GM12878 (cell line): ENCODE data around the gene CCHCR1. TPM values are rescaled to one million over a fixed set of nuclear protein-coding genes. Genes with fewer than 3 reads are reported as not detected.

Experiments used
- ATAC-seq: fragments of 200-7000 bp; cut with Tn5 transposase; 3 replicates; pipeline ENCODE4 v1.9.1; 2020; ENCODE audit warnings: mild to moderate bottlenecking, moderate library complexity
- BruUV-seq: library from RNA; stranded (reverse); fragments of 400-500 nt; replicated peaks from 2 replicates; lab custom pipeline; 2021; lab: Mats Ljungman, UMichigan
- CTCF ChIA-PET: fragments of 300-600 bp; sonication (Branson Sonifier 250); formaldehyde crosslinking; extraction: SDS; loops from one replicate; lab custom pipeline; 2021; ENCODE audit warnings: inconsistent platforms; lab: Yijun Ruan, JAX
- POLR2A ChIA-PET: fragments of 350-600 bp; formaldehyde crosslinking; extraction: SDS; loops from one replicate; lab custom pipeline; 2021; ENCODE audit warnings: inconsistent platforms; lab: Charles Lee
- RAD21 ChIA-PET: fragments of 300-600 bp; sonication (Branson Sonifier 250); formaldehyde crosslinking; loops from one replicate; lab custom pipeline; 2023; ENCODE audit warnings: antibody characterized with exemption; ENCODE audit not compliant: unreplicated experiment; lab: Charles Lee
- SMC1A ChIA-PET: fragments of 300-600 bp; sonication (Branson Sonifier 250); formaldehyde crosslinking; loops from one replicate; lab custom pipeline; 2023; ENCODE audit not compliant: unreplicated experiment, uncharacterized antibody; lab: Charles Lee
- DNase-seq: peaks from one replicate; pipeline ENCODE4 v3.0.0-alpha.2; 2011; ENCODE audit warnings: low read depth, low spot score
- FAIRE-seq: peaks from 3 replicates; lab custom pipeline; 2011; peaks lifted over from hg19 to GRCh38; lab: Jason Lieb, UNC
- H2AFZ ChIP-seq: 2 replicates; pipeline ENCODE4 v1.6.0; 2011; ENCODE audit warnings: low read depth, low read length, control low read depth; ENCODE audit not compliant: control insufficient read depth
- H3K27ac ChIP-seq: 2 replicates; pipeline ENCODE4 v1.5.1; 2011; ENCODE audit warnings: control low read depth; ENCODE audit not compliant: control insufficient read depth, insufficient read depth
- H3K27me3 ChIP-seq, 2 experiments: replicated peaks in 1 of 2; 2 replicates each; pipeline versions ENCODE4 v1.6.0 to v1.6.1; 2011; ENCODE audit warnings: low read length in 1 of 2; ENCODE audit not compliant: control insufficient read depth in 2 of 2, insufficient read depth in 2 of 2
- H3K36me3 ChIP-seq, 2 experiments: 2 replicates each; pipeline ENCODE4 v1.5.1; 2011; ENCODE audit warnings: low read length in 1 of 2; ENCODE audit not compliant: control insufficient read depth in 2 of 2, insufficient read depth in 2 of 2
- H3K4me1 ChIP-seq: 2 replicates; pipeline ENCODE4 v1.6.1; 2011; ENCODE audit warnings: mild to moderate bottlenecking, low read length, moderate library complexity, mixed read lengths; ENCODE audit not compliant: control insufficient read depth, insufficient read depth
- H3K4me2 ChIP-seq: 2 replicates; pipeline ENCODE4 v1.6.0; 2011; ENCODE audit warnings: control low read depth; ENCODE audit not compliant: control insufficient read depth, insufficient read depth
- H3K4me3 ChIP-seq: fragments of 200-600 bp; sonication (generic); 2 replicates; pipeline ENCODE4 v1.5.1; 2016
- H3K79me2 ChIP-seq: 2 replicates; pipeline ENCODE4 v1.6.0; 2011; ENCODE audit warnings: low read length; ENCODE audit not compliant: control insufficient read depth, insufficient read depth
- H3K9ac ChIP-seq: 2 replicates; pipeline ENCODE4 v1.8.0; 2011; ENCODE audit warnings: low read length, control low read depth, mixed read lengths; ENCODE audit not compliant: control insufficient read depth, insufficient read depth
- H3K9me3 ChIP-seq: replicated peaks from 3 replicates; pipeline ENCODE4 v1.5.1; 2011; ENCODE audit warnings: mild to moderate bottlenecking, low read length; ENCODE audit not compliant: control insufficient read depth, insufficient read depth
- H4K20me1 ChIP-seq: 2 replicates; pipeline ENCODE4 v1.6.0; 2011; ENCODE audit not compliant: control insufficient read depth, insufficient read depth
- ASH2L ChIP-seq: fragments of 300-600, 200-600 bp; sonication (generic); IDR thresholded peaks from 2 replicates; pipeline ENCODE4 v1.6.1; 2017; ENCODE audit warnings: low read depth, mild to moderate bottlenecking, borderline replicate concordance
- BMI1 ChIP-seq: fragments of 450-650 bp; IDR thresholded peaks from 2 replicates; pipeline ENCODE4 v1.6.1; 2016; ENCODE audit warnings: mild to moderate bottlenecking, moderate library complexity, borderline replicate concordance
- CHD1 ChIP-seq: IDR thresholded peaks from 2 replicates; pipeline ENCODE4 v1.6.1; 2012; ENCODE audit warnings: low read depth, low read length, improper control_type of control experiment
- EGR1 ChIP-seq, 2 experiments: IDR thresholded peaks; 1 replicate in 1 of 2; 2 replicates in 1 of 2; pipeline ENCODE4 v1.6.1; 2011 to 2012; ENCODE audit warnings: low read depth in 2 of 2, low read length in 2 of 2, borderline replicate concordance in 1 of 2, mild to moderate bottlenecking in 1 of 2, moderate library complexity in 1 of 2
- ETV6 ChIP-seq, 2 experiments: fragments of 450-650 bp in 1 of 2; IDR thresholded peaks in 1 of 2; conservative IDR thresholded peaks in 1 of 2; 2 replicates each; pipeline ENCODE4 v1.6.1; 2014; ENCODE audit warnings: antibody characterized with exemption in 1 of 2, borderline replicate concordance in 1 of 2, low read depth in 1 of 2, mild to moderate bottlenecking in 1 of 2, moderate library complexity in 1 of 2
- IKZF2 ChIP-seq, 2 experiments: fragments of 450-650 bp; IDR thresholded peaks; 2 replicates each; pipeline ENCODE4 v1.6.1; 2017; ENCODE audit warnings: mild to moderate bottlenecking in 2 of 2, moderate library complexity in 2 of 2
- SIN3A ChIP-seq: IDR thresholded peaks from 2 replicates; pipeline ENCODE4 v1.6.1; 2012; ENCODE audit warnings: low read depth, low read length, improper control_type of control experiment
- SMC3 ChIP-seq: IDR thresholded peaks from 2 replicates; pipeline ENCODE4 v1.6.1; 2011; ENCODE audit warnings: low read length, improper control_type of control experiment, borderline replicate concordance
- SUPT20H ChIP-seq: IDR thresholded peaks from 2 replicates; pipeline ENCODE4 v1.6.1; 2011; ENCODE audit warnings: low read depth, mild to moderate bottlenecking, low read length, moderate library complexity, borderline replicate concordance; ENCODE audit not compliant: control insufficient read depth
- TCF12 ChIP-seq: IDR thresholded peaks from 2 replicates; pipeline ENCODE4 v1.6.1; 2011; ENCODE audit warnings: low read depth, mild to moderate bottlenecking, low read length
- WRNIP1 ChIP-seq: IDR thresholded peaks from 2 replicates; pipeline ENCODE4 v1.6.1; 2011; ENCODE audit warnings: low read depth, low read length, improper control_type of control experiment, borderline replicate concordance
- ZZZ3 ChIP-seq: IDR thresholded peaks from 2 replicates; pipeline ENCODE4 v1.6.1; 2011; ENCODE audit warnings: low read depth; ENCODE audit not compliant: control insufficient read depth, insufficient read length
- WGBS: methylation state at CpG from one replicate; pipeline ENCODE4 v1.1.6; 2016; ENCODE audit warnings: low lambda C conversion rate; ENCODE audit not compliant: insufficient replicate concordance, insufficient coverage; ENCODE audit errors: missing lambda C conversion rate; 5-methylcytosine and 5-hydroxymethylcytosine counted together
- in situ Hi-C: fragments of 300-500 bp; cut with MboI; formaldehyde crosslinking; loops from 9 replicates; pipeline ENCODE4 v1.14.3; 2018; ENCODE audit warnings: mixed read lengths
- intact Hi-C: fragments of 100-400 bp; cut with micrococcal nuclease; formaldehyde crosslinking; loops from one replicate; pipeline ENCODE4 v1.14.2; 2022; ENCODE audit not compliant: unreplicated experiment
- polyA plus RNA-seq, 11 experiments: library from polyadenylated mRNA; depleted of rRNA in 4 of 11; unstranded in 6 of 11; stranded (reverse) in 5 of 11; fragments of >200 nt; fragmentation: Nextera tagmentation in 4 of 11; fragmentation: Illumina TruSeq in 1 of 11; extraction: Ambion mirVana in 4 of 11; extraction: Trizol in 1 of 11; gene quantifications; 1 replicate in 1 of 11; 2 replicates in 10 of 11; pipeline versions ENCODE4 v1.2.1 to v1.2.3, GENCODE V29; 2011 to 2016; ENCODE audit warnings: inconsistent platforms in 2 of 11, missing spikeins in 2 of 11, low read depth in 1 of 11
- total RNA-seq, 4 experiments: library from RNA; depleted of rRNA in 3 of 4; stranded (reverse); fragments of >200 nt in 3 of 4; fragmentation: Illumina TruSeq in 1 of 4; extraction: Trizol in 1 of 4; gene quantifications; 2 replicates each; pipeline versions ENCODE4 v1.2.1 to v1.2.3, GENCODE V29; 2013 to 2021
- TF ChIP-seq, protein P1 (sequence below): IDR thresholded peaks from 2 replicates; pipeline ENCODE4 v1.6.1; 2011; ENCODE audit warnings: low read depth, mild to moderate bottlenecking, low read length, moderate library complexity, borderline replicate concordance; ENCODE audit errors: extremely low read depth

CCHCR1 gene
- total and polyA plus RNA-seq, 10 of the 15 experiments (the other 5 are each of a cell fraction or from before 2014, with no cell fraction given): 1.0 to 35.2 (median 24.7) TPM

DNA sequence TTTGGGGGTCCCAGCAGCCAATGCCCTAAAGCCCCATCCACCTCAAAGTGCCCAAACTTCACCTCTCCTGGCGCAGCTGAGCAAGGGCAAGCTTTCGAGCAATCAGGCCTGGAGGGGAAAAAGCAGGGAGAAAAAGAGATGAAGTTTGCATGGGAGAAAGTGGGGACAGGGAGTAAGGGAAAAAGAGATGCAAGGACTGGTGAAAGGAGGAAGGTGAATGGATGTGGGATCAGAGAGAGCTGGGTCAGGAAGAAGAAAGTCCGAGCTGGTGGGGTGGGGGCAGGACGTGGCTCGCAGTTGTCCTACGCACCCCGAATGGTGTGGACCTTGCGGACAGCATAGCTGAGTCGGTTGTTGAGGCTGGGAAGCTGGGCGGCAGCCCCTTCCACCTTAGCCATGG lies 12.2 kb downstream of the CCHCR1 start:
- H3K36me3 ChIP-seq: peaks cover 0 to 4% of the 10 kb centered on the region in 2 experiments; a peak in 1 of 4 replicates
- 88% methylated on average over 10 of the region's 10 CpGs for WGBS
- CTCF ChIA-PET: interaction anchor here (1.0 to 22.9 kb wide), 4 partner anchors 15 to 221 kb away, joined by 3 to 326 read pairs (median 4); no protein-coding TSS in a partner anchor
- H3K27ac ChIP-seq: no peak overlapping the region
- no peak for FAIRE-seq
- no peaks in the 10 kb centered on the region for H3K9me3 ChIP-seq
- H3K79me2 ChIP-seq: no peaks in the 10 kb centered on the region
- no peaks in the 10 kb centered on the region for H4K20me1 ChIP-seq
- intact Hi-C loops: no loop called here
- no peaks in the 10 kb centered on the region for H3K27me3 ChIP-seq
- in situ Hi-C loops: no loop called here
- TF ChIP-seq IKZF2 (IDR thresholded peaks at IDR 0.05) (no peak), TCF12 (no peak), BMI1 (no peak), CHD1 (no peak), ZZZ3 (no peak), WRNIP1 (no peak), SMC3 (no peak), ASH2L (no peak), ETV6 (conservative IDR thresholded peaks at IDR 0.05 in 1 of 2, IDR thresholded peaks at IDR 0.05 in 1 of 2; ENCODE audit: borderline replicate concordance in 1 of 2, low read depth in 1 of 2) (no peak), SUPT20H (no peak), SIN3A (no peak), EGR1 (IDR thresholded peaks at IDR 0.05; ENCODE audit: borderline replicate concordance in 1 of 2, low read depth in 2 of 2, low read length in 2 of 2) (no peak)
- TF ChIP-seq, protein P1, sequence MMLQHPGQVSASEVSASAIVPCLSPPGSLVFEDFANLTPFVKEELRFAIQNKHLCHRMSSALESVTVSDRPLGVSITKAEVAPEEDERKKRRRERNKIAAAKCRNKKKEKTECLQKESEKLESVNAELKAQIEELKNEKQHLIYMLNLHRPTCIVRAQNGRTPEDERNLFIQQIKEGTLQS: no peak
- no peak for DNase-seq
- SMC1A ChIA-PET: interaction anchor here (0.9 to 2.0 kb wide), 2 partner anchors 10 to 47 kb away, joined by 3 to 10 read pairs; no protein-coding TSS in a partner anchor
- RAD21 ChIA-PET: interaction anchor here (0.6 to 1.1 kb wide), 2 partner anchors 47 to 221 kb away, joined by 4 read pairs; no protein-coding TSS in a partner anchor
- H3K4me1 ChIP-seq: peaks cover 4% of the 10 kb centered on the region; the same call in 1 of the 2 replicates
- BruUV-seq: TSS peak; percentile 45
- POLR2A ChIA-PET: interaction anchor here (0.5 to 1.3 kb wide), 3 partner anchors 20 to 700 kb away, joined by 3 read pairs; no protein-coding TSS in a partner anchor
- no peak overlapping the region for H3K4me2 ChIP-seq
- H2AFZ ChIP-seq: no peak overlapping the region
- H3K9ac ChIP-seq: no peak overlapping the region
- no peak for ATAC-seq
- H3K4me3 ChIP-seq: no peak overlapping the region
